Heart left ventricle (tissue), 16 donors: ENCODE data around the gene BSPRY. TPM values are rescaled to one million over a fixed set of nuclear protein-coding genes. Genes with fewer than 3 reads are reported as not detected.

Source experiments
- ATAC-seq, 4 donors: fragments of 200-7000 bp; cut with Tn5 transposase; one replicate each; pipeline ENCODE4 v1.9.1; 2020 to 2022; ENCODE audit warnings: moderate library complexity in 4 of 4, mild to moderate bottlenecking in 3 of 4, moderate number of reproducible peaks in 1 of 4
- DNase-seq, 5 donors: peaks; one replicate each; pipeline ENCODE4 v3.0.0-alpha.2; 2020
- H3K27ac ChIP-seq, 12 donors: fragments of 200-600 bp; sonication (generic) in 4 of 12; one replicate each; pipeline versions ENCODE4 v1.5.0 to v1.8.0; 2016 to 2022; ENCODE audit warnings: mild to moderate bottlenecking in 2 of 12
- H3K27me3 ChIP-seq, 9 donors: fragments of 200-600 bp; sonication (generic) in 2 of 9; one replicate each; pipeline versions ENCODE4 v1.5.1 to v1.8.0; 2016 to 2022; ENCODE audit warnings: mild to moderate bottlenecking in 3 of 9
- H3K36me3 ChIP-seq, 9 donors: fragments of 200-600 bp; sonication (generic) in 2 of 9; one replicate each; pipeline versions ENCODE4 v1.5.0 to v1.8.0; 2018 to 2022; ENCODE audit warnings: mild to moderate bottlenecking in 2 of 9
- H3K4me1 ChIP-seq, 12 donors: fragments of 200-600 bp; sonication (generic) in 4 of 12; one replicate each; pipeline versions ENCODE4 v1.5.0 to v1.8.0; 2016 to 2022; ENCODE audit warnings: mild to moderate bottlenecking in 3 of 12
- H3K4me3 ChIP-seq, 12 donors: fragments of 200-600 bp; sonication (generic) in 4 of 12; one replicate each; pipeline versions ENCODE4 v1.5.0 to v1.8.0; 2017 to 2022; ENCODE audit warnings: mild to moderate bottlenecking in 9 of 12, moderate library complexity in 4 of 12
- H3K9me3 ChIP-seq, 12 donors: fragments of 200-600 bp; sonication (generic) in 4 of 12; one replicate each; pipeline versions ENCODE4 v1.5.0 to v1.8.0; 2016 to 2022; ENCODE audit warnings: mild to moderate bottlenecking in 1 of 12
- POLR2A ChIP-seq, 2 donors: fragments of 450-650 bp; IDR thresholded peaks; one replicate each; pipeline ENCODE4 v1.6.1; 2017; ENCODE audit warnings: antibody characterized with exemption in 2 of 2, mild to moderate bottlenecking in 2 of 2, moderate library complexity in 2 of 2
- WGBS, 4 donors: extraction: QIAGEN DNeasy Blood & Tissue Kit in 2 of 4; methylation state at CpG; one replicate each; pipeline versions ENCODE4 v1.1.5 to v1.1.7; 2013 to 2018; 5-methylcytosine and 5-hydroxymethylcytosine counted together
- intact Hi-C, 10 donors: fragments of 100-400 bp; cut with DNase I; formaldehyde crosslinking; loops; one replicate each; pipeline versions ENCODE4 v1.11.1 to v1.14.2; 2022
- polyA plus RNA-seq, 2 donors: library from polyadenylated mRNA; stranded (reverse); fragments of 200-250 nt; gene quantifications; one replicate each; pipeline ENCODE4 v1.2.3, GENCODE V29; 2013
- total RNA-seq, 9 donors: library from RNA; depleted of rRNA in 2 of 9; stranded (reverse); fragments of >200 nt in 2 of 9; fragmentation: NEBNext Ultra II Directional in 3 of 9; extraction: Animal tissue kit (Norgen Biotek cat#: 25700) in 3 of 9; gene quantifications; one replicate each; pipeline versions ENCODE4 v1.1.0 to v1.2.4, GENCODE V29; 2016 to 2023
- TF ChIP-seq, protein P1 (sequence below), 12 donors: fragments of 200-600 bp; sonication (generic) in 4 of 12; IDR thresholded peaks; one replicate each; pipeline versions ENCODE4 v1.5.0 to v1.8.0; 2018 to 2022; ENCODE audit warnings: antibody characterized with exemption in 12 of 12, mild to moderate bottlenecking in 5 of 12
- donor health status: ischemic (EF 13 %, LVEDD 7.1; RV severe dilation, severe dysfunction).
- donor health status: healthy with polysubstance abuse.
- donor health status: DM: no; HTN: yes; CAD: no.
- donor health status: DM: no; HTN: no; CAD: no.
- donor health status: ischemic (EF 25% LVEDD 6.9; RV normal size, moderate dysfunction).
- donor health status: ischemic (EF 25% LVEDD 5.7; RV mildly dilated, moderate dysfunction).
- donor health status: healthy.
- donor health status: DM: yes; HTN: yes; CAD: no.
- donor health status: ischemic (EF 35%, LVEDD 5.7; RV mildly dilated, moderate dysfunction).
- donor health status: nonischemic (EF 11% LVEDD 7.7; RV severe dilation, severe dysfunction).
- donor health status: DM: yes; HTN: yes; CAD: no.
- donor health status: PGD.
- donor health status: ischemic (EF 29% LVEDD 5.4; RV normal size, mild dysfunction).
- donor health status: nonischemic (EF 23%, LVEDD 6.1; RV moderate dilation, normal function).

BSPRY gene
- total and polyA plus RNA-seq, 11 donors: 0.39 to 7.6 (median 1.7) TPM; not detected in 1

DNA sequence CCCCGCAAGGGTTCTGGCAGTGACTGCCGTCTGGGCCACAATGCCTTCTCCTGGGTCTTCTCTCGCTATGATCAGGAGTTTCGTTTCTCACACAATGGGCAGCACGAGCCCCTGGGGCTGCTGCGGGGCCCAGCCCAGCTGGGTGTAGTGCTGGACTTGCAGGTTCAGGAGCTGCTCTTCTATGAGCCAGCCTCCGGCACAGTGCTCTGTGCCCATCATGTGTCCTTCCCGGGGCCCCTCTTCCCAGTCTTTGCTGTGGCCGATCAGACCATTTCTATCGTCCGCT is 20.5 kb downstream of the BSPRY start:
- TF ChIP-seq, protein P1, sequence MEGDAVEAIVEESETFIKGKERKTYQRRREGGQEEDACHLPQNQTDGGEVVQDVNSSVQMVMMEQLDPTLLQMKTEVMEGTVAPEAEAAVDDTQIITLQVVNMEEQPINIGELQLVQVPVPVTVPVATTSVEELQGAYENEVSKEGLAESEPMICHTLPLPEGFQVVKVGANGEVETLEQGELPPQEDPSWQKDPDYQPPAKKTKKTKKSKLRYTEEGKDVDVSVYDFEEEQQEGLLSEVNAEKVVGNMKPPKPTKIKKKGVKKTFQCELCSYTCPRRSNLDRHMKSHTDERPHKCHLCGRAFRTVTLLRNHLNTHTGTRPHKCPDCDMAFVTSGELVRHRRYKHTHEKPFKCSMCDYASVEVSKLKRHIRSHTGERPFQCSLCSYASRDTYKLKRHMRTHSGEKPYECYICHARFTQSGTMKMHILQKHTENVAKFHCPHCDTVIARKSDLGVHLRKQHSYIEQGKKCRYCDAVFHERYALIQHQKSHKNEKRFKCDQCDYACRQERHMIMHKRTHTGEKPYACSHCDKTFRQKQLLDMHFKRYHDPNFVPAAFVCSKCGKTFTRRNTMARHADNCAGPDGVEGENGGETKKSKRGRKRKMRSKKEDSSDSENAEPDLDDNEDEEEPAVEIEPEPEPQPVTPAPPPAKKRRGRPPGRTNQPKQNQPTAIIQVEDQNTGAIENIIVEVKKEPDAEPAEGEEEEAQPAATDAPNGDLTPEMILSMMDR (IDR thresholded peaks at IDR 0.05): no peak
- no peak for TF ChIP-seq POLR2A (IDR thresholded peaks at IDR 0.05)
- intact Hi-C loops: loop anchor here in 1 of 10 donors (5.0 kb wide), 1 partner anchor 47 kb away; no protein-coding TSS in a partner anchor
- no peak for ATAC-seq
- no peaks in the 10 kb centered on the region for H3K9me3 ChIP-seq
- no peaks in the 10 kb centered on the region for H3K27me3 ChIP-seq
- no peak for DNase-seq
- WGBS, 4 donors: 80 to 89% (median 83%) methylated on average over 10 to 11 of the region's 11 CpGs
- no peak overlapping the region for H3K27ac ChIP-seq
- peaks cover 0 to 22% (median 15%) of the 10 kb centered on the region in 9 donors for H3K36me3 ChIP-seq
- peaks cover 0 to 12% (median 0%) of the 10 kb centered on the region in 12 donors for H3K4me1 ChIP-seq
- no peak overlapping the region for H3K4me3 ChIP-seq

DNA sequence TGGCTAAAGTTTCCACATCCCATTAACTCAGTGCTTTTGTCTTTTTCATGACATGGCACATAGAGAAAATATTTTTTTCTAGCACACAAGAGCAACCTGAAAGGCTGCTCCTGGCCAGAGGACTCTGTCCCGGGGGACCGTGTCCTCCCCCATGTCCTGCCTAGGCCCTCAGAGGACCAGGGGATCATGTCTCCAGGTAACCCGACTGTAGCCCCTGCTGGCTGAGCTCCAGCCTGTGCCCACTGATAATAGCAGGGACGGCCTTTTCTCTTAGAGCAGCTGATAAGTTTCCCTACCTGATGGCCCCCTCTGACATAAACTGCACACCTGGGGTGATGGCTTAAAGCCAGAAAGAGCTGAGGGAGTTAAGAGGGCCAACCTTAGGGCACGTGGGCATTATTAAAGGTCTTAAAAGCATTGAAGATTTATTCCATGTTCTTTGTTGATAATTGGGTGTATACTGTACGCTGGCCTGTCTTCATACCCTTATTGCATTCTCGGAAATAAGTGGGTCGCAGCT is 21.5 kb downstream of the BSPRY start:
- no peak overlapping the region for H3K4me3 ChIP-seq
- no peaks in the 10 kb centered on the region for H3K9me3 ChIP-seq
- H3K4me1 ChIP-seq: peaks cover 0 to 14% (median 4%) of the 10 kb centered on the region in 12 donors
- H3K36me3 ChIP-seq: peaks cover 0 to 29% (median 15%) of the 10 kb centered on the region in 9 donors
- H3K27me3 ChIP-seq: no peaks in the 10 kb centered on the region
- intact Hi-C loops: no loop called here
- TF ChIP-seq POLR2A (IDR thresholded peaks at IDR 0.05): no peak
- TF ChIP-seq, protein P1 (IDR thresholded peaks at IDR 0.05): no peak
- DNase-seq (no peak), ATAC-seq (no peak)
- H3K27ac ChIP-seq: no peak overlapping the region
- 72 to 81% (median 80%) methylated on average over 8 of the region's 8 CpGs for WGBS, 4 donors

DNA sequence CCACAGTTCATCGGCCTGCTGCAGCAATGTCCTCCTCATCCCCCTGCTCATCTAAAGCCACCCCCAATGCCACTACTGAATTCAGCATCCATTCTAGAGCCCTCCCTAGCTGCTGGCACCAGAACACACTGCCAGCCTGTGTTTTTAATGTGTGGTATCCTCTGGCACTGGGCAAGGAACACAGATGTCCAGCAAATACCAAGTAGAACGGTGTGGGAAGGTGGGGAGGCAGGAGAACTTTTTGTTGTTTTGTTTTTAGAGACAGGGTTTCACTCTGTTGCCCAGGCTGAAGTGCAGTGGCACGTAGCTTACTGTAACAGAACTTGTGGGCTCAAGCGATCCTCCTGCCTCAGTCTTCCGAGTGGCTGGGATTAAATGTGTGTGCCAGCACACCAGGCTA is 22.7 kb downstream of the BSPRY start:
- Histone ChIP-seq H3K27ac (no peak overlapping the region), H3K9me3 (no peaks in the 10 kb centered on the region), H3K4me3 (no peak overlapping the region), H3K4me1 (peaks cover 0 to 19% (median 4%) of the 10 kb centered on the region in 12 donors), H3K27me3 (no peaks in the 10 kb centered on the region), H3K36me3 (peaks cover 0 to 29% (median 15%) of the 10 kb centered on the region in 9 donors)
- no peak for DNase-seq
- ATAC-seq: no peak
- WGBS, 4 donors: 84 to 97% (median 88%) methylated on average over 4 to 5 of the region's 5 CpGs
- intact Hi-C loops: no loop called here
- TF ChIP-seq, protein P1 (IDR thresholded peaks at IDR 0.05): no peak
- TF ChIP-seq POLR2A (IDR thresholded peaks at IDR 0.05): no peak

DNA sequence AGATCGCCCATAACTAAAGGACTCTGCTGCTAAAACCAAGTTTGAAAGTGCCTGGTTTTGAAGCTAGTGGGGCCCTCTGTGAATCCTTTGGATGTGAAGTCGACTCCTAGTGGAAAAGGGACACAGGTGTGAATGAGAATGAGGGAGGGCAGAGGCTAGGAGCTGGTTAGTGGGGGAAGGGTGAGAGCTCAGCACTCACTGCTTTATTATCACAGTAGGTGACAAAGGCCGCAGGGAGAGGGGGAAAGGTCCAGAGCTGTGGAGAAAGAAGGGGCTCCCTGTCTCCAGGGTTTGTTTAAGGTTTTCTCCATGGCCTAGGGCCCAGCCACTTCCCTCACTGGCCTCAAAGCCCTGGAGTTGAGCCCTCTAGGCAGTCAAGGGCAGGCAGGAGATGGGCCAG is 23.9 kb downstream of the BSPRY start:
- no peak for ATAC-seq
- Histone ChIP-seq H3K27ac (no peak overlapping the region), H3K9me3 (no peaks in the 10 kb centered on the region), H3K27me3 (no peaks in the 10 kb centered on the region), H3K4me3 (no peak overlapping the region), H3K4me1 (peaks cover 0 to 24% (median 4%) of the 10 kb centered on the region in 12 donors), H3K36me3 (peaks cover 0 to 29% (median 15%) of the 10 kb centered on the region in 9 donors)
- intact Hi-C loops: no loop called here
- 67 to 73% (median 70%) methylated on average over 3 of the region's 3 CpGs for WGBS, 4 donors
- no peak for DNase-seq
- TF ChIP-seq, protein P1 (IDR thresholded peaks at IDR 0.05): no peak
- TF ChIP-seq POLR2A (IDR thresholded peaks at IDR 0.05): no peak
